ENCODE data around the gene SLAIN1. TPM values are rescaled to one million over a fixed set of nuclear protein-coding genes. Genes with fewer than 3 reads are reported as not detected.
A peak's percentile ranks its signal among the peaks of the same experiment; 100 is the strongest.

The SLAIN1 gene
- total RNA-seq, 2 donors from 2014 or later: 14.8 to 20.0 TPM

DNA sequence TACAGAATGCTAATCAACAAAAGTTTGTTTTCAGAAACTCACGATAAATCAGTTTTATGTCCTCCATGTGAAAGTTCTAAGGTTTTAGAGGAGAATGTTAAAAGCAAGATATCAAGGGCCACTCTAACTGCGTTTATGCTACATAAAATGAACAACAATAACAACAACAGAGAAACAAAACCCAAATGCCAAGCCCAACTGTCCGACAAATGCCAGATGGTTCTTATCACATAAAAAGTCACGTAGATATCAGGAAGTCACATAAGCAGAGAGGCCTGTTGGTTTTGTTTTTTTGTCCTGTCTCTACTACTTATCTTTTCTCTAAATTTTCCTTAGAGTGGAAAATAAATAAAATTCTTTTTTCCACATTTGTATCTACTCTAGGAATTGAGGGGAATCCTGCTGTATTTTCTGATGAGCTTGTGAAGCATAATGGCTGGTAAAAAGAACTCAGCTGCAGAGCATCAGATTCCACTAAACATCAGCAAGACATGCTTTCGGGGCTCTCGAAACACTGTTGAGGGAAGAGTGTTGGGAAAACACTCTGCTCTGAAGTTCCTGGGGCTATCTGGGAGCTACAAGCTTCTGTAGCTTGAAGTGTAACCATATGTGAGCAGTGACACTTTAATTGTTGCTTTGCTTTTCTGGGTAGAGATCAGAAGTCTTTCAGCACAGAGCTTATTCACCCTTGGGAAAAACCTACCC, 110.1 kb downstream of the SLAIN1 start:
- H3K36me3 ChIP-seq (replicated peaks in 1 of 2; ENCODE audit: insufficient read depth in 1 of 2, low read depth in 2 of 2): no peaks in the 10 kb centered on the region
- TF ChIP-seq POLR2A (IDR thresholded peaks at IDR 0.05): no peak
- TF ChIP-seq, protein P1, sequence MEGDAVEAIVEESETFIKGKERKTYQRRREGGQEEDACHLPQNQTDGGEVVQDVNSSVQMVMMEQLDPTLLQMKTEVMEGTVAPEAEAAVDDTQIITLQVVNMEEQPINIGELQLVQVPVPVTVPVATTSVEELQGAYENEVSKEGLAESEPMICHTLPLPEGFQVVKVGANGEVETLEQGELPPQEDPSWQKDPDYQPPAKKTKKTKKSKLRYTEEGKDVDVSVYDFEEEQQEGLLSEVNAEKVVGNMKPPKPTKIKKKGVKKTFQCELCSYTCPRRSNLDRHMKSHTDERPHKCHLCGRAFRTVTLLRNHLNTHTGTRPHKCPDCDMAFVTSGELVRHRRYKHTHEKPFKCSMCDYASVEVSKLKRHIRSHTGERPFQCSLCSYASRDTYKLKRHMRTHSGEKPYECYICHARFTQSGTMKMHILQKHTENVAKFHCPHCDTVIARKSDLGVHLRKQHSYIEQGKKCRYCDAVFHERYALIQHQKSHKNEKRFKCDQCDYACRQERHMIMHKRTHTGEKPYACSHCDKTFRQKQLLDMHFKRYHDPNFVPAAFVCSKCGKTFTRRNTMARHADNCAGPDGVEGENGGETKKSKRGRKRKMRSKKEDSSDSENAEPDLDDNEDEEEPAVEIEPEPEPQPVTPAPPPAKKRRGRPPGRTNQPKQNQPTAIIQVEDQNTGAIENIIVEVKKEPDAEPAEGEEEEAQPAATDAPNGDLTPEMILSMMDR (IDR thresholded peaks at IDR 0.05): no peak
- H3K4me3 ChIP-seq: no peak overlapping the region
- DNase-seq: no peak
- no peak for ATAC-seq
- 58 to 63% methylated on average over 6 of the region's 6 CpGs for WGBS, 2 donors
- H3K27ac ChIP-seq: no peak overlapping the region
- no peaks in the 10 kb centered on the region for H3K4me1 ChIP-seq
- no peaks in the 10 kb centered on the region for H3K9me3 ChIP-seq
- intact Hi-C loops (cut with DNase I): no loop called here
- no peaks in the 10 kb centered on the region for H3K27me3 ChIP-seq

DNA sequence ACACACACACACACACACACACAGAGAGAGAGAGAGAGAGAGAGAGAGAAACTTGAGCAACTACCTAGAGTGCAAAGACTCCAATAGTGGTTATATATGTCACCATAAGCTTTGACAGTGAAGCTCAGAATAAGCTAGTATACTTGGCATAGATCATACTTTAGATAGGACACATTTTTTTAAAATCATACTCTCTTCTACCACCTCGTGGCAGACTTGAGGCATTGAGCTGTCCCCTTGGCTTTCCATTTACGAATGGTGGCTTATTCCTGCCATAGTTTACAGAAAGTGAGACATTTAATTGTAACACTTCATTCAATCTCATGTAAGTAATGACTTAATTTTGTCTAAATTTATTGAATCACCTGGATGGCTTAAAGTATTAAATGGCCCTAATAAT, 112.9 kb downstream of the SLAIN1 start:
- no peaks in the 10 kb centered on the region for H3K36me3 ChIP-seq (replicated peaks in 1 of 2; ENCODE audit: insufficient read depth in 1 of 2, low read depth in 2 of 2)
- 35 to 39% methylated on average over 2 of the region's 2 CpGs for WGBS, 2 donors
- H3K4me3 ChIP-seq: no peak overlapping the region
- TF ChIP-seq, protein P1 (IDR thresholded peaks at IDR 0.05): peak in 4 of 7 experiments; percentile 21 to 38 (median 28)
- no peak for TF ChIP-seq POLR2A (IDR thresholded peaks at IDR 0.05)
- no peaks in the 10 kb centered on the region for H3K4me1 ChIP-seq
- no peaks in the 10 kb centered on the region for H3K27me3 ChIP-seq
- DNase-seq (no peak), ATAC-seq (no peak)
- no peak overlapping the region for H3K27ac ChIP-seq
- no peaks in the 10 kb centered on the region for H3K9me3 ChIP-seq
- intact Hi-C loops (cut with DNase I): no loop called here

DNA sequence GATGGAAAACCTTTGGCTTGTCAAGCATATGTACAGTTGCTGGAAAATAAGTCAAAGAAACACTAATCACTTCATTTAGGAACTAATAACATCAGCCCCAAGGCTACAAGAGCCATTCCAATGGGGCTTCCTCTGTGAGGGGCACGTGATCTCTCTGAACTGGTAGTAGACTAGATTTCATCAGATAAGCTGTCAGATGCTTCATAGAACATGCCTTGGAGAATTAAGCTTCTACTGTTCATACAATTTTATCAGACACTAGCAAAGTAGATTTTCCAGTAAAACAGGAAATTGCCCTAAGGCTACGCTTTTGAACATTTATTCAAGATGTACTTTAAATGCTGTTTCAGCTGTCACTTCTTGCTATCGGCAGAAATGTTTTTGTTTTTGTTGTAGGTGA, 113.4 kb downstream of the SLAIN1 start:
- no peaks in the 10 kb centered on the region for H3K9me3 ChIP-seq
- intact Hi-C loops (cut with DNase I): no loop called here
- ATAC-seq (no peak), DNase-seq (no peak)
- no peak overlapping the region for H3K27ac ChIP-seq
- no peak overlapping the region for H3K4me3 ChIP-seq
- WGBS, 2 donors: 20 to 35% methylated on average over 3 of the region's 3 CpGs
- TF ChIP-seq POLR2A (IDR thresholded peaks at IDR 0.05): no peak
- TF ChIP-seq, protein P1 (IDR thresholded peaks at IDR 0.05): no peak
- no peaks in the 10 kb centered on the region for H3K36me3 ChIP-seq (replicated peaks in 1 of 2; ENCODE audit: insufficient read depth in 1 of 2, low read depth in 2 of 2)
- H3K4me1 ChIP-seq: no peaks in the 10 kb centered on the region
- H3K27me3 ChIP-seq: no peaks in the 10 kb centered on the region

DNA sequence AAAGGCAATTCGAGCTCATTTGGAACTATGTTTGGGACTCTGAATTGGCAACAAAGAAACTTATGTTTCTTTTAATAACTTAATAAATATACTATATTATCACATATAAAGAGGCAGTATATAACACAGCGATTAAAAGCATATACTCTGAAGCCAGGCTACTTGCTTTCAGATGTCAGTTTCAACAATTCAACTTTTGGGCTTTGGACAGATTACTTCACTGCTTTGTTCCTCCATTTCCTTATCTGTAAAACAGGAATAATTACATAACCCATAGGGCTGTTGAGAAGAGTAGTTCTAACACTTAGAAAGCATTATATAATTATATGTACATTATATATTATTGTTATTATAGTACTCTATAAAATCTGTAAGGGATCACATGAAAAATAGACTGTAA, 113.9 kb downstream of the SLAIN1 start:
- TF ChIP-seq, protein P1 (IDR thresholded peaks at IDR 0.05): no peak
- no peak for TF ChIP-seq POLR2A (IDR thresholded peaks at IDR 0.05)
- no peaks in the 10 kb centered on the region for H3K4me1 ChIP-seq
- intact Hi-C loops (cut with DNase I): no loop called here
- DNase-seq (no peak), ATAC-seq (no peak)
- no peak overlapping the region for H3K27ac ChIP-seq
- no peaks in the 10 kb centered on the region for H3K36me3 ChIP-seq (replicated peaks in 1 of 2; ENCODE audit: insufficient read depth in 1 of 2, low read depth in 2 of 2)
- no peak overlapping the region for H3K4me3 ChIP-seq
- WGBS, 2 donors: 65 to 73% methylated on average over 2 of the region's 2 CpGs
- no peaks in the 10 kb centered on the region for H3K9me3 ChIP-seq
- no peaks in the 10 kb centered on the region for H3K27me3 ChIP-seq

DNA sequence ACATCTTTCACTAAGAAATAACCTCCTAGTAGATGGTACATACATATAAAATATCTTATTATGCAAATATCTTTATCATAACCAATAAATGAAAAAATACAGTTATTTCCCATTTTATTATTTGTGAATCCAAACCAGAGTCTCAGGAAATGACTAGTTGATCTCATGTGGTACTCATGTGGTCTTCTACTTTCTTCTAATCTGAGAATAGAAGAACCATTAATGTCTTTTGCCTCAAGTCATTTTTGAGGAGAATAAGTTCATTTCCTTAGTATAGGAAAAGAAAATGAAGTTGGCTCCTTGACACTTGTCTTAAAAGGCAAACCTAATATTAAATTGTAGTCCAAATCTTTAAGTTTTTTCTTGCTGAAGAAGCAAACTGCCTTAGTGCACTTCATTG, 114.5 kb downstream of the SLAIN1 start:
- intact Hi-C loops (cut with DNase I): no loop called here
- no peaks in the 10 kb centered on the region for H3K4me1 ChIP-seq
- no peaks in the 10 kb centered on the region for H3K9me3 ChIP-seq
- no peaks in the 10 kb centered on the region for H3K27me3 ChIP-seq
- no peak overlapping the region for H3K27ac ChIP-seq
- no peak for DNase-seq
- no peak overlapping the region for H3K4me3 ChIP-seq
- H3K36me3 ChIP-seq (replicated peaks in 1 of 2; ENCODE audit: insufficient read depth in 1 of 2, low read depth in 2 of 2): no peaks in the 10 kb centered on the region
- no peak for TF ChIP-seq POLR2A (IDR thresholded peaks at IDR 0.05)
- TF ChIP-seq, protein P1 (IDR thresholded peaks at IDR 0.05): no peak
- ATAC-seq: no peak

All from body of pancreas (tissue), 4 donors.